ENCODE data around the gene GDPD5.
A peak's percentile ranks its signal among the peaks of the same experiment; 100 is the strongest.

The GDPD5 gene

DNA sequence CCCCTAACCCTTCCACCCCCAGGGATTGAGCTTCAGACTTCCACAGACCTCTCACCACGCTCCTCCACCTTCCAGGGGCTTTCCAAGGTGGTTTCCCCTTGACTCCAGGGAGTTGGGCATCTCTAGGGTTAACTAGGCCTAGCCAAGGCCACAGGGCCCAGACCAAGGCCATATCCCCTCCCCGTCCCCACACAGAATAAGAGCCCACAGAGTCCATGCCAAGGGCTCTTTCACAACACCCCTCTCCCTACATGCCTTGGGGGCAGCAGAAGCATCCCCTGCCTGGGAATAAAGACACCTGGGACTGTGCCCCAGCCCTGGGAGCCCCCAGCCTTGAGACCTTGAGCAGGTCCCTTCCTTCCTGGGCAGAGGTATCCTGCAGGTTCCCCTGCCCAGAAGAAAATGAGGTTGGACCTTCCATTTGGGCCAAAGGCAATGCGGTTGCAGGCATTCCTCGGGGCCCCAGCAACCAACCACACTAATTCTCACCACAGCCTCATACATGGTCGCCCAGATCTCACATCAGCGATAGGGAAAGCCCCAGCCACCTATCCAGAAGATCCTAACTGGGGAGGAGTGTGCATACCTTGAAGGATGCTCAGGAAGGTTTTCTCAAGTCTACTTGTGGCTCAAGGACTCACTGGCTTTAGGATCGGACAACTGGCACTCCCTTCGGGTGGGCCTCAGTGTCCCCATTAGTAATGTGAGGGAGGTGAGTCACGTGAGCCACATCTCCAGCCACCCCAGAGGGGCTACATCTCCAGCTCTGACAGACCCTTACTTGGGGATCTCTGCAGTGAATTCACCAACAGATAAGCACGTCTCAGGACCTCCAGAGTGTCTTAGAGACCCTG lies 1.7 kb downstream of the GDPD5 start:
- TF ChIP-seq, protein P1, sequence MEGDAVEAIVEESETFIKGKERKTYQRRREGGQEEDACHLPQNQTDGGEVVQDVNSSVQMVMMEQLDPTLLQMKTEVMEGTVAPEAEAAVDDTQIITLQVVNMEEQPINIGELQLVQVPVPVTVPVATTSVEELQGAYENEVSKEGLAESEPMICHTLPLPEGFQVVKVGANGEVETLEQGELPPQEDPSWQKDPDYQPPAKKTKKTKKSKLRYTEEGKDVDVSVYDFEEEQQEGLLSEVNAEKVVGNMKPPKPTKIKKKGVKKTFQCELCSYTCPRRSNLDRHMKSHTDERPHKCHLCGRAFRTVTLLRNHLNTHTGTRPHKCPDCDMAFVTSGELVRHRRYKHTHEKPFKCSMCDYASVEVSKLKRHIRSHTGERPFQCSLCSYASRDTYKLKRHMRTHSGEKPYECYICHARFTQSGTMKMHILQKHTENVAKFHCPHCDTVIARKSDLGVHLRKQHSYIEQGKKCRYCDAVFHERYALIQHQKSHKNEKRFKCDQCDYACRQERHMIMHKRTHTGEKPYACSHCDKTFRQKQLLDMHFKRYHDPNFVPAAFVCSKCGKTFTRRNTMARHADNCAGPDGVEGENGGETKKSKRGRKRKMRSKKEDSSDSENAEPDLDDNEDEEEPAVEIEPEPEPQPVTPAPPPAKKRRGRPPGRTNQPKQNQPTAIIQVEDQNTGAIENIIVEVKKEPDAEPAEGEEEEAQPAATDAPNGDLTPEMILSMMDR (conservative IDR thresholded peaks at IDR 0.05): no peak

DNA sequence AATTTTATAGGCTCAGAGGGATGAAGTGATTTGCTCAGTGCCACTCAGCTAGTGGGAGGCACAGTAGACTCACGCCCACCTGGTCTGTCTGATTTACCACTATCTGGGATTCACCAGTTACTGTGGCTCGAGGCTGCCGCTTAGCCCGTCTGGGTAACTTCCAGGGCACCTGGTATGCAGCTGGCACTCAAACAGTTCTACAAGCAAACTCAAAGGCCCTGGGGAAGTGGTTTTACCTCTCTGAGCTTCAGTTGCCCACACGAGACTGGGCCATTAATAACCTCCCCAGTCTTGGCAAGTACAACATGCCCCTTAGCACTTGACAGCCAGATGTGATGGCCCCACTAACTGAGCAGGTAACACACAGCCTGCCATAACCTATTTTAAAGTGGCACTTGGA lies 2.6 kb downstream of the GDPD5 start:
- H3K27ac ChIP-seq: no peak overlapping the region
- TF ChIP-seq, protein P1 (conservative IDR thresholded peaks at IDR 0.05): no peak

More for the DNA sequence above, 1.7 kb downstream of the GDPD5 start:
- no peak overlapping the region for H3K27ac ChIP-seq

DNA sequence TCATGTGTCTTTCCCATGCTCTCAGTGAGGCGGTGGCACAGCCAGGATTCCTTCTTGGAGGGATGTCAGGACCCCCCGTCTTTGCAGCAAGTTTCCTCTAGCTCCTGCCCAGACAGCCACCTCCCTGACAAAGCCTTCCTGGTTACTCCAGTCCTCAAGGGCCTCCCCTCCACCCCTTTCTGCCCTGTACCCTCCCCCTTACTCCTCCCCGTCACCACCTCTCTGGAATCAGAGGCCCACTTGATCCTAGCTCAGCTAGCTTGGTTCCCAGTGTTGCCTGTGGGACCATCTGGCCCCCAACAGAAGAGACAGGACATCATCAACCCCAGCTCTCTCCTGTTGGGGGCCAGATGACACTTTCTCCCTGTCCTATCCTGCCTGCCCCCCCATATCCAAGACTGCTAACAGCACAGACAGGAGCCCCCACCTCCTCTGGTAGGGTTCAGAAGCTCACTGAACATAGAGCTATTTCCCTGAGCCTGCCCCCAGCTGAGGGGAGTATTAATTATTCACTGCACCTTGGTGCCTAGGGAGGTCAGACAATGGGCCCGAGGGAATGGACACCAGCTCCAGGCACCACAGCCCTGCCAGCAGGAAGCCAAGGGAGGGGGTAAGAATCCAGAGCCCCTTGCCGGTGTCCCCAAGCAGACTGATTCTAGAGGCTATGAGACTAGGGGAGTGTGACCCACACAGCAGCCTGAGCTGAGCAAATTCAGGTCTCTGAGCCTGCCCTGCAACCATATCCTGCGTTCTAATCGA lies 3.3 kb downstream of the GDPD5 start:
- TF ChIP-seq, protein P1 (conservative IDR thresholded peaks at IDR 0.05): no peak
- no peak overlapping the region for H3K27ac ChIP-seq

DNA sequence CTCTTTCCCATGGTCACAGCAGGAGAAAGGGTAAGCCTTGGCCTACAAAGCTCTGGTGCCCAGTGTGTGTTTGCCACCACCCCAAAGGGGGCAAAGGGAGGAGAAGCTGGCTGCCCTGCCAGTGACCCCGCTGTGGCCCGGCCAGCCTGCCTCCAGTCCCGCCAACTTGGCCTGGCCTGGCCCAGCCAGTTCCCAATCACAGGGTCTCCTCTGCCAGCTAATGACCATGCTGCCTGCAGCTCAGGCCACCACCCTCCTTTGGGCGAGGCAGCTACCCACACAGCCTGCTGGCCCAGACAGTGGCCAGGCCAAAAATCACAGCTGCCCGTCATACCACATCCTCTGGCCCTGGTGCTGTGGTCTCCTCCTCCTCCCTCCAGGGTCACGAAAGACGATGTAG lies 5.1 kb downstream of the GDPD5 start:
- no peak overlapping the region for H3K27ac ChIP-seq
- TF ChIP-seq, protein P1 (conservative IDR thresholded peaks at IDR 0.05): no peak

DNA sequence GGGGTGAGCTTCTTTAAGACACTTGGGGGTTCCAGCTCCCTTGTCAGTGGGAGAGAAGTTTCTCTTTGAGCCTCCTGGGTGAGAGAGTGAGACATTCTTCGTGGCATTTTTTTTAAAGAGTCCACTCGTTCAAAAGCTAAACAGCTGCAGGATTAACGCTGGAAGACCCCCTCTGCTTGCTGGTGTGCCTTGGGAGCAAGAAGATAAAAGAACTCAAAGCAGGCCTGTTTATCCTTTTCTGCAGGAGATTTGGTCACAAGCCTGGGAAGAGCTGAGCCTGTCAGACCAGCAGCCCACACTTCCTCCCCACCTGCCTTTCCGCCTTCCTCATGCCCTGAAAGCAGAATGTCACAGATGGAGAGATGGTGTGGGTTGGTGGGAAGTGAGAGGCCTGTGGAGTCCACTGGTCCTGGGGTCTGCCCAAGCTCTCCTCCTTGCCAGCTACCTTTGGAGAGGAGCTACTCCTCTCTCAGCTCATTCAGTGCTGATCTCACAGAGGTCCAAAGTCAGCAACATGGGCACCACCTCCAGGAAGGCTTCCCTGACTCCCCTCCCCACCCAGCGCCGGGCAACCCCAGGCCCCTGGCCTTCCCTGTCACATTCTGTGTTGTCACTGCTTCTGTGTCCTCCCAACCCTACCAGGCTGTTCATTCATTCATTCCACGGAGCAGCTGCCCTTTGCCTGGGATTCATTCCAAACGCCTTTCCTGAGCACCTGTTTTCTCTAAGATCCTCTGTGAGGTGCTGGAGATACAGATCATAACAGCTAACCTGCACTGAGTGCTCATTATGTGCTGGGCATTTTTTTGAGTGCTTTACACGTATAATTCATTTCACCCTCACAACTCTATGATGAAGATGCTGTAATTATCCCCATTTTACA lies 6.7 kb downstream of the GDPD5 start:
- no peak overlapping the region for H3K27ac ChIP-seq
- TF ChIP-seq, protein P1 (conservative IDR thresholded peaks at IDR 0.05): no peak

DNA sequence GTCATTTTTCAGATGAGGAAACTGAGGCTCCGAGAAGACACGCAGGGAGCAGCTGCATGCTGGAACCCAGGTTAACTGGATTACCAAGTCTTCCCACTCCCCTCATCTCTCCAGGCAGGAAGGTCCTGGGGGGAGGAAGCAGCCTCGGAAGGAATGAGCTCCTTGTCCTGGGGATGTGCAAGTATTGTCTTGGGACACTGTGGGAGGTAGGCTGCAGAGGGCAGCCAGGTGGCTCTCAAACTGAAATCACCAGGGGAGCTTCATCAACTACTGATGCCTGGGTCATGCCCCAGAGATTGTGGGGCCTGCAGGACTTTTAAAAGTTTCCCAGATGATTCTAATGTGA lies 7.6 kb downstream of the GDPD5 start:
- H3K27ac ChIP-seq: no peak overlapping the region; the same call in 1 of the 2 replicates
- TF ChIP-seq, protein P1 (conservative IDR thresholded peaks at IDR 0.05): no peak

DNA sequence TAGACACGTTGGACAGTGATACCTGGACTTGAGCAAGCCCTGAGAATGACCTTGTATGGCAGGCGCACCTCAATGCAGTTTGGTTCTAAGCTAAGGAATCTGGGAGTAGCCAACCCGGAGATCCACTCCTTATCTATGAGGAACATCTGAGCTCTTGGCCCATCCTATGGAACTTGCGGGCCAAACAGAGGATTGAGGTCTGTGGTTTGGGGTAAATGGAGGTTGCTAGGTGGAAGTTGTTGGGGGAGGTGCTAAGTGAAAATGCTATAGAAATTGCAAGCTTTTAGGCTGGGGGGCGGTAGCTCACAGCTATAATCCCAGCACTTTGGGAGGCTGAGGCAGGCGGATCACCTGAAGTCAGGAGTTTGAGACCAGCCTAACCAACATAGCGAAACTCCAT lies 8.9 kb downstream of the GDPD5 start:
- H3K27ac ChIP-seq: peak overlapping the region; percentile 55
- TF ChIP-seq, protein P1 (conservative IDR thresholded peaks at IDR 0.05): no peak

All from VCaP (cell line).